Stimulated activated CD8-positive, alpha-beta memory T cell treated with anti-CD3 and anti-CD28 coated beads, Interleukin-4, amount 100 ng/mL, for 4 hours (primary cell): ENCODE results near the gene SFT2D2.

Experiments used
- DNase-seq, 2 donors: peaks; one replicate each; pipeline ENCODE4 v3.0.0-alpha.2; 2020; ENCODE audit warnings: low read depth in 2 of 2, low spot score in 1 of 2

The SFT2D2 gene

GRCh38 chr1:168264296-168264695 is 38.5 kb downstream of the SFT2D2 start:
- no peak for DNase-seq

- DNase-seq, result no peak
These were observed 39.8 kb downstream of the SFT2D2 start for GRCh38 chr1:168265596-168265995.

- no peak for DNase-seq
These were observed 40.9 kb downstream of the SFT2D2 start for GRCh38 chr1:168266644-168267186.

- no peak for DNase-seq
These were observed 45.8 kb downstream of the SFT2D2 start for GRCh38 chr1:168271636-168272035.

- no peak for DNase-seq
These were observed 47.8 kb downstream of the SFT2D2 start for GRCh38 chr1:168273575-168273974.

GRCh38 chr1:168279253-168279652 is 53.4 kb downstream of the SFT2D2 start:
- no peak for DNase-seq

- no peak for DNase-seq
These were observed 54.6 kb downstream of the SFT2D2 start, which contains the start of gene TBX19 for GRCh38 chr1:168280296-168280927. TSS of gene TBX19 (plus strand) at chr1:168280877. CDS start at chr1:168281091, 214 bp downstream.

GRCh38 chr1:168281603-168282325 is 56.0 kb downstream of the SFT2D2 start:
- no peak for DNase-seq

GRCh38 chr1:168285521-168285790 is 59.7 kb downstream of the SFT2D2 start:
- no peak for DNase-seq

- DNase-seq, result no peak
These were observed 60.4 kb downstream of the SFT2D2 start for GRCh38 chr1:168285971-168286927.

GRCh38 chr1:168287237-168287664 is 61.4 kb downstream of the SFT2D2 start:
- DNase-seq, result no peak

- DNase-seq, result no peak
These were observed 62.7 kb downstream of the SFT2D2 start for GRCh38 chr1:168288311-168289052.

- DNase-seq, result no peak
These were observed 65.5 kb downstream of the SFT2D2 start for GRCh38 chr1:168291222-168291837.

GRCh38 chr1:168293356-168293755 is 67.6 kb downstream of the SFT2D2 start:
- DNase-seq, result no peak

- DNase-seq, result no peak
These were observed 69.8 kb downstream of the SFT2D2 start for GRCh38 chr1:168295411-168296114.

GRCh38 chr1:168297019-168297730 is 71.4 kb downstream of the SFT2D2 start:
- no peak for DNase-seq

GRCh38 chr1:168298446-168298845 is 72.6 kb downstream of the SFT2D2 start:
- no peak for DNase-seq

GRCh38 chr1:168300626-168301025 is 74.8 kb downstream of the SFT2D2 start:
- no peak for DNase-seq

GRCh38 chr1:168301664-168302320 is 76.0 kb downstream of the SFT2D2 start:
- no peak for DNase-seq
